GM04504 (cell line): ENCODE measurements around the gene KCNJ10.

Source experiments
- DNase-seq: peaks from one replicate; pipeline ENCODE4 v3.0.0-alpha.2; 2012; ENCODE audit warnings: low read depth

The KCNJ10 gene

DNA sequence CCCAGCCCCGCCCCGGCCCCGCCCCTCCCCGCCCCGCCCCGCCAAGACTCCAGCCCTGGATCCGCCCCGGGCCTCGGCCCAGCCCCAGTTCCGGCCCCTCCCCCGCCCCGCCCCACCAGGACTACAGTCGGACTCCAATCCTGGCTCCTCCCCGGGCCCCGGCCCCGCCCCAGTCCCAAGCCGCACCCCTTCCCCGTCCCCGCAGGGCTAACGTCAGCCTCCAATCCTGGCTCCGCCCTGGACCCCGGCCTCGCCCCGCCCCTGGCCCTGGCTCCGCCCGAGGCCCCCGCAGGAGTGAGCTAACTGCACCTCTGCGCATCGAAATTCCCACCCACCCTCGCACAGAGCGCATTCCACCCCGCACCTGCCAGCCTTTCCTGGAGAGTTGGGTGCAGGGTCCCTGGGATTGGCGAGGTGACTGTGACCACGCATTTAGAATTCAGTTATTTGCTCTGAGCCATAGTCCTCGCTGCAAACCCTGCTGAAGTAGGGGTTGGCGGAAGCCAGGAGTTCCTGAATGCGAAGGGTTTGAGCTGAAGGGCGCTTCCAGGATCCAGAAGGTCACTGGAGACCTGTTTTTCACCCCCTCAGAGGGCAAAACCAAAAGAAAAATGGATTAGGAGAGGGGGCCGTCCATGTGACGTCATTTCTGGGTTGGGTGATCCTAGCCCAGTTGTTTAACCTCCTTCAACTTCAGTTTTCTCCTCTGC lies 29.0 kb upstream of the KCNJ10 start:
- peak; percentile 82 for DNase-seq

GRCh38 chr1:160097911-160098851 lies 28.2 kb upstream of the KCNJ10 start, which contains the start of gene IGSF8:
TSS of gene IGSF8 (minus strand) at chr1:160098619. CDS start at chr1:160098472, 147 bp downstream.
- DNase-seq: peak; percentile 39

- no peak for DNase-seq
Observed at GRCh38 chr1:160097151-160097910, 27.4 kb upstream of the KCNJ10 start.

GRCh38 chr1:160096274-160097116 lies 26.5 kb upstream of the KCNJ10 start:
- DNase-seq: peak; percentile 53

DNA sequence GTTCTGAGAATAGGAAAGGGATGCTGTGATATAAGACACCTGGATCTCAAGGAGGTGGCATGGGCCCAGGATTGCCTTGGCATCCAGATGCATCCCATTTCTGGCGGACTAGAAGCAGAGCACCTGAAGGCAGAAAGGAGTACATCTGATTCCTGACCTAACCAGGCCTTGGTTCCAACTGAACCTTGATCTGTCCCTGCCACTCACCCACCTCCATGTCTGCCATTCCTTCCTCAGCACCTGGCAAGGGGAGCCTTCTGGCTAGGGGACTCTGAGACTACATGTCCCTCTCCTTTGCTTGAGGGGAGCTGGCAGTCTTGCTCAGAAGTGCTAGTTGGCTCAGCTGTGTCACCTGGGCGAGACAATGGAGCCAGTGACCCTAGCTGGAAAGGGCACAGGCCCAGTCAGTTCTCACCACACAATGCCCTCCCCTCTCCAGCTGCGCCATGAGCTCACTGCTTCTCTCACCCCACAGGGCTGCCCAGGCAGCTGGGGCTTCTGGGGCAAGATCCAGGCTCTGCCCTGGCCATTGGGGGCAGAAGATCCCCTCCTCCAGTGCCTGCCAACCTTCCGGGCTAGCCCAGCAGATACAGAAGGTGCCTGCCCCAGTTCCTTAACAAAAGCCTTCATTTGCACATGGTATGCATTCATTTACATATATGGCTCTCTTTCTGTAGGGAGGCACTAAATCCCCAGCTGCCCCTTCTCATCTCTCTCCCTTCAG lies 25.6 kb upstream of the KCNJ10 start:
- no peak for DNase-seq

GRCh38 chr1:160094806-160095205 lies 24.8 kb upstream of the KCNJ10 start:
- DNase-seq: no peak

DNA sequence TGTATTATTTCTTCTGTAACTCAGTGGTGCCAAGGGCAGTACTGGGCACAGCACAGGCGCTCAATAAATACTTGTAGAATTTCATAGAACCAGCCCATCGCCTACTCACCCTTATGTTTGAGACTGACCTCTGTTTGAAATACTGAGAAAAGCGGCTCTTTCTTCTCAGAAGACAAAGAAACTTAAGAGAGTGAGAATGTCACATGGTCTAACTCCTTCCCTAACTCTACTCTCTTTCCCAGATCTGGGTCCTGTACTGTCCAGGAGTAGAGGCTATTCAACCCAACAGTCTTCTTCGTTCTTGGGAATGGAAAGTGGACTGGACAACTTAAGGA lies 24.3 kb upstream of the KCNJ10 start:
- no peak for DNase-seq

DNA sequence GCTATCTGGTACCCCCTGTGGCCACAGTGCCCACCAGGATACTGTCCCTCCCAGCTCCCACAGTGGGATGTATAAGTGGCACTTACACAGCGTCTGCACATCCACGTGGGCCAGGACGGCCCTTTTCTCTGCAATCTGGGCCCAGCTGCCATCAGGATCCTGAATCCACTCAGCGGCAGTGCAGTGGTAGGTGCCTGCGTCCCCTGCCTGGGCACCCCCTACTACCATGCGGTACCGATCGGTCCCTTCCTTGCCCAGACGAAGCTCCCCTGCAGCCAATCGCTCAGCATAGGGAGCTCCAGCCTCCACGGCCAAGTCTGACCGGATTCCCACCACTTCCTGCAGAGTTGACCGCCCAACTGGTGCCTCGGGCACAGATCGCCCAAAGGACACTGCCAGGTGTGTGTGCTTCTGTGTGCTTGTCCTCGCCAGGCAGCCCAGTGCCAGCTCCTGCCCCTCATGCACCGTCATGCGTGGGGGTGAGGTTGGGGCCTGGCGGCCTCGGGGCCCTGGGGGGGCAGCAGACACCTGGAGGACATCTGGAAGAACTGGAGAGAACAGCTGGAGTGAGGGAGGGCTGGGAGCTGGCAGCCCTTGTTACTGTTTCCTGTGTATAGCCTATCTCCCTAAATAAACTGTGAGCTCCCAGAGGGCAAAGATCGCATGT lies 23.8 kb upstream of the KCNJ10 start:
- no peak for DNase-seq

DNA sequence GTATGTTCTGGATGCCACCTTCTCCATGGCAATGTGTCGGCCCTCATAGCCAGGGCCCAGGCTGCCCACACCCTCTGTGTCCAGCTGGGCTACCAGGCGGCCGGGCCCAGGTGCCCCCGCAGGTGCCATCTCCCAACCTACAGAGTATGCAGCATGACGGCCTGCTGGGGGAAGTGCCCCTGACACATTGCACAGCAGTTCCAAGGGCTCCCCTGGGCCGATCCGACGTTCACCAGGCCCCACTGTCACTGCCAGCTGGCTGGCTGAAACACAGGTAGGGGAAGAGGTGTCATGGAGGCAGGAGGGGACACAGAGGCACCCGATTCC lies 23.1 kb upstream of the KCNJ10 start:
- DNase-seq: no peak

DNA sequence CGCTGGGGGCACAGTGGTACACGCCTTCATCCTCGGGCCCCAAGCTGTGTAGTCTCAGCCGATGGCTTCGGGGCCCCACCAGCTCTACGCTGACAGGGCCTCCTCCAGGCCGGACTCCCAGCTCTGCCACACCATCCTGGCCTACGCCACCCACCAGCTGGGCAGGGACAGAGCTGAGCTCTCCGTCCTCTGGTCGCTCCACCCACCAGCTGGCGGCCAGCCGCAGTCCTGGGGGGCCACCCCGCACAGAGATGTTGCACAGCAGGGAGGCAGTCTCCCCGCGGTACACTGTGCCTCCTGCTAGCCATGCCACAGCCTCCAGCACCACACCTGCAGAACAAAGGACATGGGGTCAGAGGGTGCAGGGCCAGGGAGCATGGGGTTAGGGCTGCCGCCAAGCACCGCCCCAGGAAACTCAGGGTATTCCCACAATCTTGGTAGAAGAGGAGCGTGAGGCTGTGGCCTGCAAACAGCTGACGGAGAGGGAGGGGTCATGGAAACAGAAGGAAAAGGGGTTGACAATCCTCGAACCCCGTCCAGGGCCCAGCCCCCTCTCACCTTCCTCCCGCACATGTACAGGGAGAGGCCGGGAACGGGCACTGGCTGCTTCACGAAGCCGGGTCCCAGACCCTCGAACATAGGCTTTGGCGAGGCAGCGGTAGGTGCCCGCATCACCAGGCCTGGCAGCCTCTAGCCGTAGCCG lies 22.6 kb upstream of the KCNJ10 start:
- no peak for DNase-seq

DNA sequence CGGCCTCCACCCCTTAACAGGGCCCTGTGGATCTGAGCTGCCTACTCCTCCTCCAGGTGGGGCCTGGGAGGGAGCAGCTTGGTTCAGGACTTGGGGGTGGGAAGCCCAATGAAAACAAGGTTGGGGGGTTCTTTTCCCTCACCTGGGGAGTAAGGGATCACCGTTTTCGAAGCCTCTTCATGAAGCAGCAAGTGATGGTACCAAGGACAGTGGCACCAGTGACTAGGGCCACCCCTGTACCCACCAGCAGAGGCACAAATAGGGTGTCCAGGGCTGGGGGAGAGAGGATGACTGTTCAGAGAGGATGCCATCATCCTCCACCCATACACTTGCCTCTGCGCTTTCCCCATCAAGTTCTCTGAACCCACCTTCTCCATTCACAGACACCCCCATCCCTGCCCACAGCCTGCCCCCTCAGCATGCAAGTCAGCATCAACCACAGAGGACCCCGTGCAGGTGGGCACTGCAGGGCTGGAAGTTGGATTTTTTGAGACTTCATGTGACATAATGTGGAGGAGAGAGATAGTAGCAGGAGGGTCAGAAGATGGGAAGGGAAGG lies 21.8 kb upstream of the KCNJ10 start:
- no peak for DNase-seq

- DNase-seq: no peak
Observed at GRCh38 chr1:160090760-160091159, 20.8 kb upstream of the KCNJ10 start.

- DNase-seq: no peak
Observed at GRCh38 chr1:160089883-160090282, 19.9 kb upstream of the KCNJ10 start.

GRCh38 chr1:160087118-160087662 lies 17.2 kb upstream of the KCNJ10 start:
- DNase-seq: no peak

DNA sequence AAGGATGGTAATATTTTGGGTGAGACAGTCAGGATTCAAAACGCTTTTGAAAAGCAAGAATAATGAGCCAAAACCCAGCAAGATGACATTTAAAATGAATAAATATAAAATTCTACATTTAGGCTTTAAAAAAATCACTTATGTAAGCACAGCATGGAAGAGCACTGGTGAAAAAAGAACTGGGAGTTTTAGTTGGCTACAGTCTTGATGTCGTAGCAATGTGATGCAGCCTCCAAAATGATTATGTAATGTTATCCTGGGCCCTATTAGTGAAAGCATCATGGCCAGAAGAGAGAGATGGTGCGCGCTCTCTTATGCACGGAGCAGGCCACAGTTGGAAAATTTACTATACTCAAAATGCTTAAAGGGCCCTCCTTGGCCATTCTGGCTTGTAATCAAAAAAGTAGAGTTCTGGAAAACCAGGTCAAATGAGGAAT lies 16.5 kb upstream of the KCNJ10 start:
- DNase-seq: no peak

DNA sequence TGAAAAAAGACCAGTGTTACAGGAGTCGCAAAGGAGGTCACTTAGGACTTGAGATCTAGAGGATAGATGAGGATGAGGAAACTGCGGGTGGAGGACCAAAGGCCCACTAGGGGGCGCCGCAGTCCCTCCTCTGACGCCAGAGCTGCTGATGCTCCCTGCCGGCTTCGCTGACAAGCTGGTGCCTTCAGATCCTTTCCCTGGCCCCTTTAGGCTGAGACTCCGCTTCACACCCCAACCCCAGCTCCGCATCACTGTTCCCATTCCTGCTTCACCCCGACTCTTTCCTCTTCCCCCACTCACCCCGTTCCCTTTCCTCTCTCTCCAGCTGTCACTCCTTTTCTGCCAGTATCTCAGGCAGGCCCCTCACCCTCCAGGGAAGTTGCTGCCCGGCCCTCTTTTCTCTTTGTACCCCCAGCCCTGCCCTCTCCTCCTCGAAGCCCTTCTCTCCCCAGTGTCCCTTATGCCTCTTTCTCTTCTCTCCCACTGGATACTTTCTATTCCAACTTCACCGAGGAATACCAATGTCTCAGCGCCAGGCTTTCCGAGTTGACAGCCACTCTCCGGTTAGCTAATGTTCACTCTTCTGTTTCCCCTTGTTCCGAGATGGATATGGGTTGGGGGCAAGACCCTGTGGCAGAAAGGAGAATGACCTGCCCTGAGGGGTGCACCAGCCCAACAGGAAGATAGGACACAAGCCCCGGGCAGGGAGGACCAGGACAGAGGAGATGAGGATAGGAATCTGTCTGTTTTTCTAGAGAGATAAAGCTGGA lies 15.9 kb upstream of the KCNJ10 start:
- no peak for DNase-seq

GRCh38 chr1:160084771-160085321 lies 14.9 kb upstream of the KCNJ10 start:
- DNase-seq: no peak
